ENCODE results near the gene CDH13.

CDH13 gene

DNA sequence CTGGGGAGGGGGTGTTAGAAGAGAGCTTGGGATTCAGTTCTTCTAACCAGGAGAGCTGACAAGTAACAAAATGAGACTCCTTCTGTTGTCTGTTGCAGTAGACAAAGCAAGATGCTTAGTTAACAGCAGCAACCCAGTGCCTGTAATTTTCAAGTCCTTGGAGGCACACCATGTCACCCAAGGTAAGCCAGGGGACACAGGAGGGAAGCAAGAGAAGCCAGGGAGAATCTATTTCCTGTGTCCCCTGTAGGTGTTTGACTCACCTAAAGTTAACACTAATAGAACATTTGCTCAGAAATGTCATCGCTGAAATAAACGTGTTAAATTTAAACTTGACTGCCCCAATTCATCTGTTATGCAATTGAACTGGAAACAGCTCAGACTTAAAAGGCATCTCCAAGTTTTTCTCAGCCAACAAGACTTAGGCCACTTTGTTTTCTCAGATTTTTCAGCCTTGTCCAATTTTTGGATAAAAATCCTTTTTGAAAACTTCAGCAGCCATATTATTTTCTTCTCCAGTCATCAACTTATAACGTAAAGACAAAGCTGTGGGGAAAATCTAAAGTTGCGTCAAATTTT lies 257.6 kb downstream of the CDH13 start:
- no peak for TF ChIP-seq CTCF (IDR thresholded peaks at IDR 0.05; ENCODE audit: low read depth, low read length)
- no peak for DNase-seq (ENCODE audit: low read depth, low spot score)
- in situ Hi-C loops (cut with HindIII; ENCODE audit: low sequenced_read_pairs) = no loop called here
- no peak overlapping the region for H3K4me3 ChIP-seq (ENCODE audit: low read depth, low read length)

GRCh38 chr16:82886146-82886545 lies 259.4 kb downstream of the CDH13 start:
- DNase-seq (ENCODE audit: low read depth, low spot score) = no peak

GRCh38 chr16:82888591-82889001 lies 261.8 kb downstream of the CDH13 start:
- DNase-seq (ENCODE audit: low read depth, low spot score) = peak; percentile 67
- no peak for TF ChIP-seq CTCF (IDR thresholded peaks at IDR 0.05; ENCODE audit: low read depth, low read length)
- in situ Hi-C loops (cut with HindIII; ENCODE audit: low sequenced_read_pairs) = no loop called here

More at GRCh38 chr16:82886146-82886545, 259.4 kb downstream of the CDH13 start:
- no peak for TF ChIP-seq CTCF (IDR thresholded peaks at IDR 0.05; ENCODE audit: low read depth, low read length)
- no peak overlapping the region for H3K4me3 ChIP-seq (ENCODE audit: low read depth, low read length)
- in situ Hi-C loops (cut with HindIII; ENCODE audit: low sequenced_read_pairs) = no loop called here

GRCh38 chr16:82891424-82891823 lies 264.7 kb downstream of the CDH13 start:
- DNase-seq (ENCODE audit: low read depth, low spot score) = no peak
- TF ChIP-seq CTCF (IDR thresholded peaks at IDR 0.05; ENCODE audit: low read depth, low read length) = no peak
- H3K4me3 ChIP-seq (ENCODE audit: low read depth, low read length) = no peak overlapping the region
- in situ Hi-C loops (cut with HindIII; ENCODE audit: low sequenced_read_pairs) = no loop called here

More at GRCh38 chr16:82888591-82889001, 261.8 kb downstream of the CDH13 start:
- H3K4me3 ChIP-seq (ENCODE audit: low read depth, low read length) = no peak overlapping the region

DNA sequence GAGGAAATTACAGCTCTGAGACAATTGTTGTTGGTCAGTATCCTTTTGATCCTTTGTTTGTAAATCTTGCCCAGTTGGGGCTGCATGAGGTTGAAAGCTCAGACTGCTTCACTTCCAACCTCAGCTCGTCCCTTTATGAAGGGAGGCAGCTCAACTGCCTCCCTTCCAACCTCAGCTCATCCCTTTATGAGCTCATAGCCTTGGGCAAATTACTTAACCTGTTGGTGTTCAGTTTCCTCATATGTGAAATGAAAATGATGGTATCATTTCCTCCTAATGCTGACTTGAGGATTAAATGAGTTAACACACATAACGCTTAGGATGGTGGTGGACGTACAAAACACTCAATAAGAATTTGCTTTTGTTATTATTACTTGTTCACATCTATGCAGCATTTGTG lies 265.1 kb downstream of the CDH13 start:
- in situ Hi-C loops (cut with HindIII; ENCODE audit: low sequenced_read_pairs) = no loop called here

DNA sequence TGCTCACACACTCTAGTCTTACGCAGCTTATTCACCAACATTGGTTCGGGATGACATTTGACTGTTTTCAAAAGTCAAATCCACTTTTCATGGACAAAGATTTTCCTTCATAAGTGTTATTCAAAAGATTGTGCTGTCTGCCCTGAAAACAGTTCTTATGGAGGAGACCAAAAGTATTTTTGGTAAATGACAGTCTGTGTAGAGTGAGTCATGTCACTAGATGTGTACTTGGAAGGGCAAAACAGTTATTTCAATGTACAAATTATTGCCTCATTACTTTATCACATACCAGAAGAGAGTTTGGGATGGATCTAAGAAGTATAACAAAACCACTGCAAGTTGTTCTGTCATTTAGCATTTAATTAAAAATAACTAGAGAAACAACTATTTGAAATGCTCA lies 265.6 kb downstream of the CDH13 start:
- no peak for DNase-seq (ENCODE audit: low read depth, low spot score)

More for the DNA sequence above, 265.1 kb downstream of the CDH13 start:
- TF ChIP-seq CTCF (IDR thresholded peaks at IDR 0.05; ENCODE audit: low read depth, low read length) = no peak
- no peak for DNase-seq (ENCODE audit: low read depth, low spot score)
- H3K4me3 ChIP-seq (ENCODE audit: low read depth, low read length) = no peak overlapping the region

More for the DNA sequence above, 265.6 kb downstream of the CDH13 start:
- TF ChIP-seq CTCF (IDR thresholded peaks at IDR 0.05; ENCODE audit: low read depth, low read length) = no peak
- no peak overlapping the region for H3K4me3 ChIP-seq (ENCODE audit: low read depth, low read length)
- in situ Hi-C loops (cut with HindIII; ENCODE audit: low sequenced_read_pairs) = no loop called here

All from astrocyte of the spinal cord (primary cell).